Stimulated activated CD8-positive, alpha-beta memory T cell treated with anti-CD3 and anti-CD28 coated beads, Interleukin-15, amount 100 ng/mL, for 1 hour (primary cell): ENCODE results near the gene PBLD.
"Not testable (repeated sequence)": the region's sequence is repeated elsewhere in the genome, so short reads cannot be mapped to it uniquely, and the experiment has no call there.

ENCODE experiments used
- DNase-seq: peaks from one replicate; pipeline ENCODE4 v3.0.0-alpha.2; 2020; ENCODE audit warnings: low read depth

The PBLD gene

GRCh38 chr10:68330852-68331454, 1.8 kb downstream of the PBLD start:
- DNase-seq: no peak

DNA sequence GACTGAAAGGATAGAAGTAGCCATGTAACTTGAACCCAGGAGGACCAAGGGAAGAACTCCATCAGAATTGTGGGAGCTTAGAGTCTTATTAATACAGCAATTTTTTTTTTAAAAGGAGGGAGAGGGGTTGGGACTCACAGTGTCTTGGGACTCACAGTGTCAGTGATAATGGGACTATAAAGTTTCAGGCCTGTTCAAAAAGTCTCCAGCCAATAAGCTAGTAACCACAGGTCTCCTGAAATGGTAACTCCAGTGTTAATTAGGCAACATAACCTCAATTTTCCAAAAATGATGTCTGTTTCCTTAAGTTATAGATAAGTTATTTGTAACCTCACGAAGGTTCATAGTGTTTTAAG, 3.2 kb downstream of the PBLD start:
- DNase-seq: no peak

GRCh38 chr10:68327889-68328786, 4.6 kb downstream of the PBLD start:
- DNase-seq: no peak

- DNase-seq: not testable (repeated sequence)
These were observed 8.3 kb downstream of the PBLD start for GRCh38 chr10:68324396-68324795.

DNA sequence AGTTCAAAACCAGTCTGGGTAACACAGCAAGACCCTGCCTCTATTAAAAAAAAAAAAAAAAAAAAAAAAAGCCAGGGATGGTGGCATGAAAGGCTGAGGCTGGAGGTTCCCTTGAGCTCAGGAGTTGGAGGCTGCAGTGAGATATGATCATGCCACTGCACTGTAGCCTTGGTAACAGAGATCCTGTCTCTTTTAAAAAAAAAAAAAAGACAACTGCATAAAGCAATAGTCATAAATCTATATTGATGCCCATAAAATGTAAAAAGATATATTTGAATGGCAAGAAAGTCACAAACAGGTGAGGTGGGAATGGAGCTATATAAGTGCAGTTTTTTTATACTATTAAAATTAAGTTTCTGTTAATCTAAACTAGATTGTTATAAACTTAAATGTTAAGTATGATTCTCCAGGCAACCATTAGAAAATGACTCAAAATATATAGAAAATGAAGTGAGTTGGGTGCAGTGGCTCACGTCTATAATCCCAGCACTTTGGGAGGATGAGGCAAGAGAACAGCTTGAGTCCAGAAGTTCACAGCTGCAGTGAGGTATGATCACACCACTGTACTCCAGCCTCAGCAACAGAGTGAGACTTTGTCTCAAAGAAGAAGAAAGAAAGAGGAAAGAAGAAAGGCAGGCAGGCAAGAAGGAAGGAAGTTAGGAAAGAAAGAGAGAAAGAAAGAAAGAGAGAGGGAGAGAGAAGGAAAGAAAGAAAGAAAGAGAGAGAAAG, 14.2 kb downstream of the PBLD start:
- DNase-seq: no peak

DNA sequence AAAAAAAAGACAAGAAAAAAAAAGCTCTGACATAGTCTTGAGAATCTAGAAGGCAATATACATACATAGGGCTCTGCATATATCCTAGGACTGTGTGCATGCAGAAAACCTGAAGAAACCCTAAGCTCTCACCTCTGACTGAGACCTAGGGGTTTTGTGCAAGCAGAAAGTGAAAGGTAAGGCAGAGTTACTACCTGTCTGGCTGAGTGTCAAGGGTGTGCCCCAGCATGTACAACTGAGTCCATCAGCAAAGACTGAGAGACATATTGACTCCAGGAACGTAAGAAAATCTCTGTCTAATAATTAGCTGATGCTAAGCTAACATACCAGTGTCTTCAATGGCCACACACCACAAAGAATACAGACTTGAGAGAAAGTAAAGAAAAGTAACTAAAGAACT, 17.1 kb downstream of the PBLD start:
- no peak for DNase-seq

- DNase-seq: not testable (repeated sequence)
These were observed 17.8 kb downstream of the PBLD start for GRCh38 chr10:68314930-68315329.

- DNase-seq: no peak
These were observed 22.2 kb downstream of the PBLD start for GRCh38 chr10:68310531-68310930.

GRCh38 chr10:68305854-68306253, 26.9 kb downstream of the PBLD start:
- DNase-seq: no peak

DNA sequence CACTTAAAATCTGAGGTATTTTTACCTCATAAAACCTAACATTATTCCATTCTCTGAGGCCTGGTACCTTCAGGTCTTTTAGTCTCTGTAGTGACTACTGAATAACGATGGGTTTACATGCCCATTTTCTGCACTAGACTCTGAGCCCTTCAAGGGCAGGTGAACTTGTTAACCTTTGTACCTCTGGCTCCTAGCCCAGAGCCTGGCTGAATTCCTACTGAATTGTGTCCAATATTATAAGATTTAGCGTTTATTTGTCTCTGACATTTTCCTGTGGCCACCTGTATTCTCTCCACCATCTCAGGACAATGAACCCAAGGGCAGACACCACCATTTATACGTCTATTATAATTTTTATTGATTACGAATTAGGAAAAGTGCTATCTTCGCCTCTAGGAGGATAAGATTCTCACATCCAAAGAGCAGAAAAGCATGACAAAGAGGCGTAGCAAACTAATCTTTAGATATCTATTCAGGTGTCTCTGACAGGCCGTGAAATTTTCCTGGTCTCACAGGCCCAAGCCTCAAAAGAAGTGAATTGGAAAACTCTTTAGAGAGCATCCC, 28.8 kb downstream of the PBLD start:
- no peak for DNase-seq

DNA sequence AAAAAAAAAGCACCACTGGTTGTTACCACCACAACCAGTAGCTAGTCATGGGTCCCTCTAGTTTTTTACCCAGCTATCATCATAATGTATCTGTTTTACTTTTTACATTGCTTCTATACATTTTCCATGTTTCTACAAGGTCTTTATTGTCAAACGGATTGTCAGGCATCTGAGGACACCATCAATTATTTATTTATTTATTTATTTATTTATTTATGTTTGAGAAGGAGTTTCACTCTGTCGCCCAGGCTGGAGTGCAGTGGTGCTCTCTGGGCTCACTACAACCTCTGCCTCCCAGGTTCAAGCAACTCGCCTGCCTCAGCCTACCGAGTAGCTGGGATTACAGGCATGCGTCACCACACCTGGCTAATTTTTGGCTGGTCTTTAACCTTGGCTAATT, 29.9 kb downstream of the PBLD start:
- no peak for DNase-seq

DNA sequence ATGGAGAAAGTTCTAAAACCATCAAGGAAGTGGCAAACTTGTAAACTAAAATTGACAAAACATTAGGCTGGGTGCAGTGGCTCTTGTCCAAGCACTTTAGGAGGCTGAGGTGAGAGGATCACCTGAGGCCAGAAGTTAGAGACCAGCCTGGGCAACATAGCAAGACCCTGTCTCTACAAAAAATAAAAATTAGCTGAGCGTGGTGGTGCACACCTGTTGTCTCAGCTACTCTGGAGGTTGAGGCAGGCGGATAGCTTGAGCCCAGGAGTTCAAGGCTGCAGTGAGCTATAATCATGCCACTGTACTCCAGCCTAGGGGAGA, 30.3 kb downstream of the PBLD start:
- DNase-seq: no peak

DNA sequence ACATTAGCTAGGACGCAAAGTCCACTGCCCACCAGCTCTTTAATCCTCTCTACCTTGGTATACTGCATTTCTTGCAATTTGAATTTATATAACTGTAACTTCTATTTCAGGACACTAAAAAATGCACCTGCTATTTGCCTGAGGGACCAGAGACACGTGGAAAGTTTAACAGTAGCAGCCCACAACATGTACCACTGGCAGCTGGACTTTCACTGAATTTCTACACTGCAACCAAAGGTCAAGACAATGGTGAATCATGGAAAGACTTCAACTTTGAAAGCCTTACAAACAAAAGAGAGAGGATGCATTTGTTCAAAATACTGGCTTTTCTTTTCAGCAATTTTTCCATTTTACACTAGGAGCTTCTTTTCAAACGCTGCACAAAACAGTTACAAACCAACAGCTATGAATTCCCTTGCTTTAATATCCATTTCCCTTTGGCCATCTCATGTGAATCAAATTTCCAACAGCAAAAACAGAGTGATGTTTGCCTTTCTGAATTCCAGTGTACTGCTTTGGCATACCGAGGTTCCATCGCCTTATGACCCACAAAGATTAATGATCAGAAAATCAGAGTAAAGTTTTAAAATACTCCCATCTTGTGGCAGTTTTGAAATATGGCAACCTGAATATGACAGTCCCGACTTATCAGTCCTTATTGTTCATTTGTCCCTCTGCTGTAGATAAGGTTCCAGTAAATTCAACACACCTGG, 30.8 kb downstream of the PBLD start:
- no peak for DNase-seq

DNA sequence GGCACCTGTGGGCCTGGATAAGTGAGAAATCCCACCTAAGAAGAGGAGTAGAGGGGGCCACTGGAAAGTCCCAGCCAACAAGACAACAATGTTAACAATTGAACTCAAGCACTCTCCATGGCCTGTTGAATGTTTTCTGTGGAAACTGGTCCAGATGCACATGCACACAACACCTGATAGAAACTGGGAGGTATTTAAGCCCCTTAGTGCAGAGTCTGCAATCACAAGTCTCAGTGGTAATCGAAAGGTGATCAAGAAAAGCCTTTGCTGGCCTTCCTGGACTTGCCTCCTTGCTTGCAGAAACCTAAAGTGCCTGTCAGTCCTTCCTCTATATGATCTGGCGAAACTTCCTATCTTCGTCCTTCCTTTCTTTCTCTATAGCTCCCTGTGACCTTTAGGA, 31.4 kb downstream of the PBLD start:
- no peak for DNase-seq

DNA sequence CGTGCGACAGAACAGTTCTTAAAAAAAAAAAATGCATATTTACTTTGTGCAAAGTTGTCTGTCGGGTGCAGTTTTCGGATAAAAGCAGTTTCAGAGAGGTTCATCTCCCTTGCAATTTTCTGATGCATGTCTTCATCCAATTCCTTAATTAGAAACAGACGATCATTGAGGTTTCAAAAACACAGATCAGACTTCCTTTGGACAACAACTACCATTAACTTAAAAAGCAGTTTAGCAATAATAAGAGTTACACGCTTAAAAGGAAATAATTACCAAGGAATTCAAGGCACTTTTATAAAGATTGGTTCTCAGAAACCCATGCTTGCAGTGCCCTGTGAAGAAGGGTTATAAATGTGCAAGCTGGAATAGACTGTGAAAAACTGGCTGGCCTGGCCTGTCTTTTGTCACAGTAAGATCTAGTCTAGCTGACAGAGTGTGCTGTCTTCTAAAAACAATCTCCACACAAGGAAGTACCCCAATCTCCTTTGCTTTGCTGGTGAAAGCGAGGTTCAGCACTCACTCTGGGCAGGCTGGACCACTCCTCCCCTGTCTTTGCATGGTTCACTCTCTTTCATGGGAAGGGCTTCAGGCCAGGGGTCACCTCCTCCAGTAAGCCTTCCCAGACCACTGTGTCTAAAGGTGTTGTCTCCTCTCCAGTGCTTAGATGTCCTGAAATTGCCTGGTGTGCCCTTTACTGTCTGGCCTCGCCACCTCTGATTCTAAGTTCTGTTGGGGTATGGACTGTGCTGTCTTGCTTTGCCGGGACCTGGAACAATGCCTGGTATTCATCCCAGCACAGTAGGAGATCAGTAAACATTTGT, 35.7 kb downstream of the PBLD start:
- no peak for DNase-seq

DNA sequence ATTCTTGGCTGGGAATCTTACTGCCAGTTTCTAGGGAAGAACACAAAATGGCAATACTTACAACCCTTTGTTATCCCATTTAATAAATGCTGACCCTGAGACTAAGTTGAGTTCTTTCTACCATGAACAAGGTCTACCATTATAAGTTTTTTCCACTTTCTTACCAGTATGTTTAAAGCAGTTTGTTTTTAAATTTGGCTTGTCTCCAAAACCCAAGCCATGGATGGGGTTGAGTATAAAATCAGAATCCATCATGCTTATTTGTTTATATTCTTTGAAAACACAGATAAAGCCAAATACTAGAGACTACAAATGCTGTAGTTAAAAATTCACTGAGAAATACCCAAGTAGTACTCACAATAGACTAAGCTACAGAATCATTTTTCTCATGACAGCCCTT, 42.0 kb downstream of the PBLD start:
- DNase-seq: no peak

GRCh38 chr10:68288717-68289116, 44.0 kb downstream of the PBLD start:
- DNase-seq: no peak

DNA sequence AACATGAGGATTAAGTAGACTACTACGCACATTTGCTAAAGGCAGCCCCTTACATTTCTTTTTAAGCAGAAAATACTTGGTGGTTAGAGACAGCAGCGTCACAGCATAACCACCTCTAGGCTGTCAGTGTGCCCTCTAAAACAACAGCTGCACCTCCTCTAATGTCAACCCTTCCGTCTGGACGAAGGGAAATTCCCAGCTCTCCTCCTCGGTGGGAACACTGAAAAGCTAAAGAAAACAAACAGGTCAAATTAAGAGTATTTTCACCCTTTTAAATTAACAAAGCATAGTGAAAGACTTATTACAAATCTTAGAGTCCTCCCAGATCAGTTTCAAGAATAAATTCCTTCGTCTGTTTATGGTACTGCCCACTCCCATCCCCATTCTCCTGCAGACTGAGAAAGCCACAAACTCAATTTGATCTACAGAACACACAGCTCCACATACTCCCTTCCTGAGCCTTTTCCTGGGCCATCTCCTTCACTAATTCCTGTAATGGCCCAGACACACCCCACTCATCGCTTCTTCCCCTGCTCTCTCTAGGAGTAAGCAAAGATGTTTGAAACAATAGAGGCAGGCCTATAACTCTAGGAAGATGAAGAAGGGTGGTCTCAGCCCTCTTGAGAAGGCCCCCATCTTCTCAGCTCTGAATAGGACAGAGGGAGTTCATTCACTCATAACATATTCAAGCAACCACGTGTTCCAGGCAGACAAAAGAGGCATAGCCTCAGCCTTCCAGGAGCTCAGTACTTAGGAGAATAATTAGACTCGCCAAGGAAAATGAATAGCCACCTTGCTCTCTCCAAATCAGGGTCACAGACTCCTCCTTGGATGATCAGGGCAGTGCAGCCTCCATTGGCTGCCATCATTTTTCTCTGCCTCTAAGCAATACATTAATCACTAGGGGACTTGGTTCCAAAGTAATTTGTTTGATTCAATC, 48.4 kb downstream of the PBLD start:
- DNase-seq: no peak

DNA sequence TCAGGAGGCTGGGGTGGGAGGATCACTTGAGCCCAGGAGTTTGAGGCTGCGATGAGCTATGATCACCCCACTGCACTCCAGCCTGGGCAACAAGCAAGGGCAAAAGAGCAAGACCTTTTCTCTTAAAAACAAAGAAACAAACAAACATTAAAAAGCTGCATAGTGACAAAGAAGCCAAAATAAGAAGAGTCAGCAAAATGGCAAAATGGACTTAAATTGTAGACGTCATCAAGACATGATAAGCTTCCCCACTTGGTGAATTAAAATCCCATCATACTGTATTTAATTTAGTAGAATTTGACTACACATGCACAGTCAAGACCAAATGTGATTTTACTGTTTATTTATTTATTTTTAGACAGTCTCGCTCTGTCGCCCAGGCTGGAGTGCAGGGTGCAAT, 52.0 kb downstream of the PBLD start:
- no peak for DNase-seq
